LNCAP (cell line): ENCODE data around the gene DNER.

Experiments
- CTCF ChIP-seq: fragments of 450-650 bp; IDR thresholded peaks from 2 replicates; pipeline ENCODE4 v1.5.1; 2017; ENCODE audit warnings: mild to moderate bottlenecking

Gene DNER

GRCh38 chr2:229689307-229689839 is 25.0 kb downstream of the DNER start:
- no peak for TF ChIP-seq CTCF

- no peak for TF ChIP-seq CTCF
These were observed 26.2 kb downstream of the DNER start for GRCh38 chr2:229688141-229688540.

GRCh38 chr2:229686122-229686919 is 28.0 kb downstream of the DNER start:
- TF ChIP-seq CTCF = no peak

DNA sequence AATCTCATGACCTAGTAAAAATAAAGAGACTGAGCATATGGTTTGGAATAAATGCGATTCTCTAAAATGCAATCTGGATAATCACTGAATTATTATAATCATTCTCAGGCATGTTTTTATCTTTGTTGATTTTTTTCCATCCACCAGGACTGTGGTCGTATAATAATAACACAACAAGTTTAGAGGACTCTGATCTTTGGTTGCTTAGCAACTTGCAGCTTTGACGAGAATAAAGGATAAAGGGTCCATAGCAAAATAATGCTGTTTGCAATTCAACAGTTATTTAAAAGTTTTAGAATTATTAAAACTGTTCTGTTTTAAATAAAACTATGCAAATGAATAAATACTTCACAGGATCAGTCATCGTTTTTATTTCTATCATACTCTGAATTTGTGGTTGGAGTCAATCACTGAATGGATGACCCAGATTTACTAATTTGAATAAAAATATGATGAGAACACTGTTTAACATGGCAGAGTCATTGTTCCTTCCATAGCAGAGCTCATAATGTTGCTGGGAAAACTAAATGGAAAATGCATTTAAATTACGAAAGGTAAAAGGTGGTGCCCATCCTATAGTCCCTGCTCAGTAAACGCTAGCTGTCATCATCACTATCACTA is 29.3 kb downstream of the DNER start:
- TF ChIP-seq CTCF = no peak

DNA sequence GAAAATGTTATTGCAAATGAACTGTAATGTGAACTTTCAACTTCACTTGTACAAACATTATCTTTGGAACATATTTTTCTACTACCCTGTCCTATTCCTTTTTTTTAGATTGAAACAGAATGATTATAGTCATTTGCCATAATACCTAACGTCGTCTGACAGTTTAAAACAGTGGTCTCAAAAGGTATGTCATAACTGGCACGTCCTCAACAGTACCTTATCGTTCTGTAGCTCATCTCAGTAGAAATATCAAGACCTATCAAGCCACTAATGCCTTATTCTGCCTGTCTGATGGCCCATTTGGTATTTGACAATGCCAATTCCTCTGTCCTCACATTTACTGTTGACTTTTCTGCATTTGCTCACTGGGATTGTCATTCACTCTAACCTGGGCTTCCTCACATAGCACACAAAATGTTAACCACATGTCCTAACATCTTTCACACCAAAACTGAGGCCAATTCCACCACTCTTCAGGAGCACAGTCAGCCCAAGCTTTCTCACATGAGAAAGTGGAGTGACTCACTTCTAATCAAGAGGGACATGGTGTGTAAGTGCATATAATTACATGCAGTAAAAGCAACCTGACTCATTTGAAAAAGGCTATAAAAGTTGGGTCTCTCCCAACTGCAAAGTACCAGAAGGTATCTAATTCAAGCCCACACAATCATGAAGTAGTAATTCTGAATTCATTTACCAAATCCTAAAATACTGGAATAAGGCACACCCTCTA is 34.8 kb downstream of the DNER start:
- TF ChIP-seq CTCF = no peak

DNA sequence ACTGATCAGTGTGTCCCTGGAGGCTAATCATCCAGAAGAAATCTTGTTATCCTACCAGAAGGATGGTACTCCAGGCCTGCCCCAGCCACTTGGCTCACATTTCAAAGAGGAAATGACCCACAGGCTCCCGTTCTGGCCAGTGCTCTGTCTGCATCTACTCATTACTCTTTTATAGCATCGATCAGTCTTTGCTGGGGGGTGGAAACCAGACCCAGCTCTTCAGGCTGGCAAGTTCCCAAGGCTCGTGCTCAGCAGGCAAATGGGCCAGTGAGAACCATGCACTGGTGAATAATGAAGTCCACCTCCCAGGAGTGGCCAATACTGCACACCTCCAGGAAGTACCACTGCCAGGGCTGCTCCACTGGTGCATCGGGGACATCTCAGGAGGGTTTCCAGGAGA is 38.8 kb downstream of the DNER start:
- TF ChIP-seq CTCF = no peak

GRCh38 chr2:229674830-229675530 is 39.4 kb downstream of the DNER start:
- TF ChIP-seq CTCF = no peak
